Measurements from ENCODE around the gene GALNS. TPM values are rescaled to one million over a fixed set of nuclear protein-coding genes. Genes with fewer than 3 reads are reported as not detected.

GALNS gene
- total and polyA plus RNA-seq, 2 of the 13 experiments (the other 11 are each of a cell fraction or from before 2014, with no cell fraction given), result 9.2 to 9.8 TPM

GRCh38 chr16:88787579-88788314, 69.0 kb downstream of the GALNS start (continued):
- TF ChIP-seq GFI1 (CRISPR knock-in tag; IDR thresholded peaks at IDR 0.05; ENCODE audit: borderline replicate concordance) (peak; percentile 80; the same call in 1 of the 2 replicates), GATAD2A (CRISPR knock-in tag; IDR thresholded peaks at IDR 0.05) (peak; percentile 41; the same call in 1 of the 2 replicates), ELF4 (CRISPR knock-in tag; IDR thresholded peaks at IDR 0.05; ENCODE audit: borderline replicate concordance) (no peak), SOX5 (CRISPR knock-in tag; IDR thresholded peaks at IDR 0.05; ENCODE audit: borderline replicate concordance) (peak; percentile 16; the same call in 1 of the 2 replicates), PPARG (CRISPR knock-in tag; conservative IDR thresholded peaks at IDR 0.05) (peak; percentile 20; the same call in 1 of the 2 replicates), HNF4A (CRISPR knock-in tag; IDR thresholded peaks at IDR 0.05) (peak; percentile 96), KDM2A (CRISPR knock-in tag; IDR thresholded peaks at IDR 0.05; ENCODE audit: borderline replicate concordance, low read depth) (0 out of 2 replicates have a peak, but pooled peaks have one; percentile 31), TARDBP (CRISPR knock-in tag; IDR thresholded peaks at IDR 0.05) (peak; percentile 40; the same call in 1 of the 2 replicates), ZNF468 (CRISPR knock-in tag; IDR thresholded peaks at IDR 0.05) (no peak), ZNF574 (CRISPR knock-in tag; IDR thresholded peaks at IDR 0.05) (peak; percentile 39; the same call in 1 of the 2 replicates), ZSCAN5A (CRISPR knock-in tag; IDR thresholded peaks at IDR 0.05; ENCODE audit: borderline replicate concordance) (0 out of 2 replicates have a peak, but pooled peaks have one; percentile 14), YY1 (IDR thresholded peaks at IDR 0.05; ENCODE audit: insufficient read depth, insufficient replicate concordance, low read depth, low read length) (peak; percentile 25), HNRNPL (IDR thresholded peaks at IDR 0.05; ENCODE audit: low read depth, low read length) (peak; percentile 98), ZMYM3 (CRISPR knock-in tag; IDR thresholded peaks at IDR 0.05) (peak; percentile 57; the same call in 1 of the 2 replicates), SNAPC2 (CRISPR knock-in tag; IDR thresholded peaks at IDR 0.05) (0 out of 2 replicates have a peak, but pooled peaks have one; percentile 61), ZNF224 (CRISPR knock-in tag; IDR thresholded peaks at IDR 0.05) (no peak)
- TF ChIP-seq, protein P1, sequence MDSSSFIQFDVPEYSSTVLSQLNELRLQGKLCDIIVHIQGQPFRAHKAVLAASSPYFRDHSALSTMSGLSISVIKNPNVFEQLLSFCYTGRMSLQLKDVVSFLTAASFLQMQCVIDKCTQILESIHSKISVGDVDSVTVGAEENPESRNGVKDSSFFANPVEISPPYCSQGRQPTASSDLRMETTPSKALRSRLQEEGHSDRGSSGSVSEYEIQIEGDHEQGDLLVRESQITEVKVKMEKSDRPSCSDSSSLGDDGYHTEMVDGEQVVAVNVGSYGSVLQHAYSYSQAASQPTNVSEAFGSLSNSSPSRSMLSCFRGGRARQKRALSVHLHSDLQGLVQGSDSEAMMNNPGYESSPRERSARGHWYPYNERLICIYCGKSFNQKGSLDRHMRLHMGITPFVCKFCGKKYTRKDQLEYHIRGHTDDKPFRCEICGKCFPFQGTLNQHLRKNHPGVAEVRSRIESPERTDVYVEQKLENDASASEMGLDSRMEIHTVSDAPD (CRISPR knock-in tag; IDR thresholded peaks at IDR 0.05), result 0 out of 2 replicates have a peak, but pooled peaks have one; percentile 44
- TF ChIP-seq, protein P2, sequence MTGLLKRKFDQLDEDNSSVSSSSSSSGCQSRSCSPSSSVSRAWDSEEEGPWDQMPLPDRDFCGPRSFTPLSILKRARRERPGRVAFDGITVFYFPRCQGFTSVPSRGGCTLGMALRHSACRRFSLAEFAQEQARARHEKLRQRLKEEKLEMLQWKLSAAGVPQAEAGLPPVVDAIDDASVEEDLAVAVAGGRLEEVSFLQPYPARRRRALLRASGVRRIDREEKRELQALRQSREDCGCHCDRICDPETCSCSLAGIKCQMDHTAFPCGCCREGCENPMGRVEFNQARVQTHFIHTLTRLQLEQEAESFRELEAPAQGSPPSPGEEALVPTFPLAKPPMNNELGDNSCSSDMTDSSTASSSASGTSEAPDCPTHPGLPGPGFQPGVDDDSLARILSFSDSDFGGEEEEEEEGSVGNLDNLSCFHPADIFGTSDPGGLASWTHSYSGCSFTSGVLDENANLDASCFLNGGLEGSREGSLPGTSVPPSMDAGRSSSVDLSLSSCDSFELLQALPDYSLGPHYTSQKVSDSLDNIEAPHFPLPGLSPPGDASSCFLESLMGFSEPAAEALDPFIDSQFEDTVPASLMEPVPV (CRISPR knock-in tag; IDR thresholded peaks at IDR 0.05), result peak; percentile 57; the same call in 1 of the 2 replicates
- TF ChIP-seq, protein P3, sequence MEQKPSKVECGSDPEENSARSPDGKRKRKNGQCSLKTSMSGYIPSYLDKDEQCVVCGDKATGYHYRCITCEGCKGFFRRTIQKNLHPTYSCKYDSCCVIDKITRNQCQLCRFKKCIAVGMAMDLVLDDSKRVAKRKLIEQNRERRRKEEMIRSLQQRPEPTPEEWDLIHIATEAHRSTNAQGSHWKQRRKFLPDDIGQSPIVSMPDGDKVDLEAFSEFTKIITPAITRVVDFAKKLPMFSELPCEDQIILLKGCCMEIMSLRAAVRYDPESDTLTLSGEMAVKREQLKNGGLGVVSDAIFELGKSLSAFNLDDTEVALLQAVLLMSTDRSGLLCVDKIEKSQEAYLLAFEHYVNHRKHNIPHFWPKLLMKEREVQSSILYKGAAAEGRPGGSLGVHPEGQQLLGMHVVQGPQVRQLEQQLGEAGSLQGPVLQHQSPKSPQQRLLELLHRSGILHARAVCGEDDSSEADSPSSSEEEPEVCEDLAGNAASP (CRISPR knock-in tag; IDR thresholded peaks at IDR 0.05; ENCODE audit: borderline replicate concordance), result peak; percentile 22; the same call in 1 of the 2 replicates
